Astrocyte (in vitro differentiated cells and primary cell): Measurements from ENCODE around the gene PAX6. TPM values are rescaled to one million over a fixed set of nuclear protein-coding genes. Genes with fewer than 3 reads are reported as not detected.

Experiments
- DNase-seq: peaks from one replicate; pipeline ENCODE4 v3.0.0-alpha.2; 2010; ENCODE audit warnings: low read depth
- FAIRE-seq: peaks from 2 replicates; lab custom pipeline; 2011; peaks lifted over from hg19 to GRCh38; lab: Jason Lieb, UNC
- H2AFZ ChIP-seq: 2 replicates; pipeline ENCODE4 v1.6.0; 2012; ENCODE audit warnings: low read depth, low read length, inconsistent platforms
- H3K27ac ChIP-seq: 2 replicates; pipeline ENCODE4 v1.5.1; 2011; ENCODE audit warnings: low read depth, low read length, inconsistent platforms
- H3K27me3 ChIP-seq: 2 replicates; pipeline ENCODE4 v1.6.0; 2011; ENCODE audit warnings: low read length, inconsistent platforms; ENCODE audit not compliant: insufficient read depth
- H3K36me3 ChIP-seq: 2 replicates; pipeline ENCODE4 v1.5.1; 2011; ENCODE audit warnings: low read length, inconsistent platforms; ENCODE audit not compliant: insufficient read depth
- H3K4me1 ChIP-seq: 2 replicates; pipeline ENCODE4 v1.5.1; 2011; ENCODE audit warnings: low read length, inconsistent platforms; ENCODE audit not compliant: insufficient read depth
- H3K4me2 ChIP-seq: 2 replicates; pipeline ENCODE4 v1.6.0; 2012; ENCODE audit warnings: low read length, inconsistent platforms
- H3K4me3 ChIP-seq: 2 replicates; pipeline ENCODE4 v1.5.1; 2011; ENCODE audit warnings: low read depth, mild to moderate bottlenecking, low read length, inconsistent platforms; ENCODE audit not compliant: insufficient read depth
- H3K79me2 ChIP-seq: 2 replicates; pipeline ENCODE4 v1.6.0; 2012; ENCODE audit warnings: mild to moderate bottlenecking, low read length, inconsistent platforms; ENCODE audit not compliant: insufficient read depth
- H3K9ac ChIP-seq: 2 replicates; pipeline ENCODE4 v1.6.0; 2012; ENCODE audit warnings: mild to moderate bottlenecking, low read length, inconsistent platforms
- H3K9me3 ChIP-seq: 2 replicates; pipeline ENCODE4 v1.5.1; 2012; ENCODE audit warnings: low read depth, mild to moderate bottlenecking, low read length, inconsistent platforms; ENCODE audit not compliant: insufficient read depth
- H4K20me1 ChIP-seq: 2 replicates; pipeline ENCODE4 v1.6.0; 2012; ENCODE audit warnings: low read length, inconsistent platforms; ENCODE audit not compliant: insufficient read depth
- H3K27ac Mint-ChIP-seq: one replicate; pipeline ENCODE4 v1.8.0; 2021; ENCODE audit warnings: mild to moderate bottlenecking, mixed read lengths; ENCODE audit not compliant: unreplicated experiment
- H3K27me3 Mint-ChIP-seq: one replicate; pipeline ENCODE4 v1.8.0; 2021; ENCODE audit warnings: low read depth, mixed read lengths; ENCODE audit not compliant: unreplicated experiment
- H3K36me3 Mint-ChIP-seq: one replicate; pipeline ENCODE4 v1.8.0; 2021; ENCODE audit warnings: low read depth, mixed read lengths; ENCODE audit not compliant: unreplicated experiment
- H3K4me1 Mint-ChIP-seq: one replicate; pipeline ENCODE4 v1.8.0; 2021; ENCODE audit warnings: low read depth, mixed read lengths; ENCODE audit not compliant: unreplicated experiment
- H3K4me3 Mint-ChIP-seq: one replicate; pipeline ENCODE4 v1.8.0; 2021; ENCODE audit warnings: mild to moderate bottlenecking, moderate library complexity, mixed read lengths; ENCODE audit not compliant: unreplicated experiment
- H3K9me3 Mint-ChIP-seq: one replicate; pipeline ENCODE4 v1.8.0; 2021; ENCODE audit warnings: mild to moderate bottlenecking, mixed read lengths; ENCODE audit not compliant: unreplicated experiment
- CTCF ChIP-seq: IDR thresholded peaks from 2 replicates; pipeline ENCODE4 v1.5.1; 2011; ENCODE audit warnings: low read depth, mild to moderate bottlenecking, inconsistent platforms, low read length, moderate library complexity; ENCODE audit not compliant: insufficient read depth
- EZH2 ChIP-seq: IDR thresholded peaks from 2 replicates; pipeline ENCODE4 v1.6.1; 2012; ENCODE audit warnings: mild to moderate bottlenecking, low read length, inconsistent platforms; ENCODE audit not compliant: insufficient read depth
- total RNA-seq: library from RNA; stranded (reverse); gene quantifications from 2 replicates; pipeline ENCODE4 v1.2.1, GENCODE V29; 2021

PAX6 gene
- total RNA-seq, 1 donor from 2014 or later, result 12.2 TPM

GRCh38 chr11:31821766-31822165 is 10.6 kb upstream of the PAX6 start:
- peaks cover 6% of the 10 kb centered on the region for H3K4me1 ChIP-seq
- no peak for FAIRE-seq
- peaks cover 4% of the 10 kb centered on the region for H3K4me1 Mint-ChIP-seq

GRCh38 chr11:31821235-31821764 is 10.2 kb upstream of the PAX6 start:
- no peak for TF ChIP-seq CTCF
- TF ChIP-seq EZH2, result no peak
- Histone ChIP-seq H3K4me3 (no peak overlapping the region), H4K20me1 (no peaks in the 10 kb centered on the region), H3K36me3 (no peaks in the 10 kb centered on the region), H3K9ac (no peak overlapping the region), H3K27me3 (peaks cover 84% of the 10 kb centered on the region), H3K27ac (no peak overlapping the region), H3K4me1 (peaks cover 4% of the 10 kb centered on the region), H2AFZ (no peak overlapping the region), H3K4me2 (no peak overlapping the region), H3K79me2 (no peaks in the 10 kb centered on the region), H3K9me3 (no peaks in the 10 kb centered on the region)
- DNase-seq, result no peak
- H3K4me3 Mint-ChIP-seq, result no peak overlapping the region
- H3K4me1 Mint-ChIP-seq, result peaks cover under 1% of the 10 kb centered on the region
- peaks cover 77% of the 10 kb centered on the region for H3K27me3 Mint-ChIP-seq
- H3K27ac Mint-ChIP-seq, result no peak overlapping the region
- peaks cover 20% of the 10 kb centered on the region for H3K9me3 Mint-ChIP-seq
- H3K36me3 Mint-ChIP-seq, result peaks cover under 1% of the 10 kb centered on the region
- FAIRE-seq, result no peak

More at GRCh38 chr11:31821766-31822165, 10.6 kb upstream of the PAX6 start:
- H3K27ac Mint-ChIP-seq, result no peak overlapping the region
- H3K9ac ChIP-seq, result no peak overlapping the region
- H3K4me3 ChIP-seq, result no peak overlapping the region
- no peaks in the 10 kb centered on the region for H3K79me2 ChIP-seq
- TF ChIP-seq EZH2, result no peak
- TF ChIP-seq CTCF, result no peak
- peaks cover 87% of the 10 kb centered on the region for H3K27me3 ChIP-seq
- no peaks in the 10 kb centered on the region for H3K9me3 ChIP-seq
- H3K36me3 Mint-ChIP-seq, result no peaks in the 10 kb centered on the region
- no peak overlapping the region for H3K4me3 Mint-ChIP-seq
- no peak overlapping the region for H3K4me2 ChIP-seq
- H2AFZ ChIP-seq, result no peak overlapping the region
- no peaks in the 10 kb centered on the region for H3K36me3 ChIP-seq
- no peak for DNase-seq
- H3K27me3 Mint-ChIP-seq, result peaks cover 80% of the 10 kb centered on the region
- no peak overlapping the region for H3K27ac ChIP-seq
- no peaks in the 10 kb centered on the region for H4K20me1 ChIP-seq
- H3K9me3 Mint-ChIP-seq, result peaks cover 19% of the 10 kb centered on the region

GRCh38 chr11:31820438-31820818 is 9.3 kb upstream of the PAX6 start:
- no peaks in the 10 kb centered on the region for H3K36me3 ChIP-seq
- H3K27me3 Mint-ChIP-seq, result peaks cover 78% of the 10 kb centered on the region
- no peaks in the 10 kb centered on the region for H4K20me1 ChIP-seq
- no peaks in the 10 kb centered on the region for H3K4me1 Mint-ChIP-seq
- TF ChIP-seq CTCF, result no peak
- TF ChIP-seq EZH2, result peak; percentile 27
- no peak overlapping the region for H3K4me2 ChIP-seq
- peaks cover 6% of the 10 kb centered on the region for H3K4me1 ChIP-seq
- no peak overlapping the region for H2AFZ ChIP-seq
- no peak overlapping the region for H3K4me3 ChIP-seq
- H3K36me3 Mint-ChIP-seq, result peaks cover 3% of the 10 kb centered on the region
- H3K4me3 Mint-ChIP-seq, result no peak overlapping the region
- H3K9ac ChIP-seq, result no peak overlapping the region
- H3K27me3 ChIP-seq, result peaks cover 85% of the 10 kb centered on the region
- peaks cover 21% of the 10 kb centered on the region for H3K9me3 Mint-ChIP-seq
- no peak overlapping the region for H3K27ac Mint-ChIP-seq
- no peak for FAIRE-seq
- H3K27ac ChIP-seq, result no peak overlapping the region
- no peaks in the 10 kb centered on the region for H3K9me3 ChIP-seq
- no peaks in the 10 kb centered on the region for H3K79me2 ChIP-seq
- no peak for DNase-seq
